NCI-H1930 (cell line): Measurements from ENCODE around the gene NOXO1.

ENCODE experiments used
- DNase-seq, 2 experiments: peaks; one replicate each; lab custom pipeline; 2025; lab: John Stamatoyannopoulos, UW

The NOXO1 gene

GRCh38 chr16:1997494-1998359 lies 16.5 kb upstream of the NOXO1 start:
- DNase-seq: no peak

- DNase-seq: no peak
Measured at GRCh38 chr16:1993731-1994131, 12.5 kb upstream of the NOXO1 start.

GRCh38 chr16:1992704-1993317 lies 11.5 kb upstream of the NOXO1 start:
- no peak for DNase-seq

- DNase-seq: no peak
Measured at GRCh38 chr16:1991948-1992703, 10.9 kb upstream of the NOXO1 start.

DNA sequence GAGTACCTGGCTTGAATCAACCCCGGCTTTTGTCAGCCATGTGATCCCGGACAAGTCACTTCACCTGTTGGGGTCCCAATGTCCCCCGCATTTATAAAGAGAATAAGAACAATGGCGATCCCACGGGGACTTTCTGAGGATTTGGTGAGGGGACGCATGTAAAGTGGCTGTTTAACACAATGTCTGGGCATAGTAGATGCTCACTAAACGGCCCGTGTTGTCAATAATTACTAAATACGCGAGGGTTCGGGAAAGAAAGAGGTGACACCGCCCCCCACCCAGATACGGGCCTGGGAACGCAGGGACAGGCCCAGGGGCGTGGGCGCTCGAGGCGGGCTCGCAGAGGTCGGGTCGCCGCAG lies 10.3 kb upstream of the NOXO1 start:
- no peak for DNase-seq

DNA sequence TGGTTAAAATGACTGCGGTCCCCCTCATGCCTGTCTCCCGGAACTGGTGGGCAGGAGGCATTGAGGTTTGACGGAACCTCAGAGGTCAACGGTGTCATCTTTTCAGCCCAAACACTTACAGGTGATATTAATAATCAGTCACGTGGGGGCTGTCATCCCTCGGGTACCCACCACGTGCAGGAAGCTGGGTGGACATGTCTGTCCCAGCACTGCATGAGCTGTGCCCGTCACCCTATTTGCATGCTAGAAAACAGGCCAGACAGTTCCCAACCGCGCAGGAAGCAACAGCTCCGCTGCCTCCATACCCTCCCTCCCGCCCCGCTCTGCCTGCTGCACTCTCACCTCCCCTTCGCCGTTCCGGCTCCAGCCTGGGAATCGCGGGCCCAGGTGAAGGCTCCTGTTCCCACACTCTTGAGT lies 9.9 kb upstream of the NOXO1 start:
- no peak for DNase-seq

- DNase-seq: peak; percentile 64 to 72
Measured at GRCh38 chr16:1990351-1991134, 9.3 kb upstream of the NOXO1 start.

GRCh38 chr16:1990101-1990350 lies 8.8 kb upstream of the NOXO1 start:
- no peak for DNase-seq

- DNase-seq: peak in 1 of 2 experiments; percentile 29
Measured at GRCh38 chr16:1989209-1990100, 8.2 kb upstream of the NOXO1 start, which contains the start of gene SYNGR3. Gene SYNGR3, plus strand, starts transcription at chr16:1989970. Its CDS starts 133 bp downstream, at chr16:1990103.

- DNase-seq: no peak
Measured at GRCh38 chr16:1987198-1987597, 5.9 kb upstream of the NOXO1 start.

- no peak for DNase-seq
Measured at GRCh38 chr16:1985466-1986150, 4.3 kb upstream of the NOXO1 start.

DNA sequence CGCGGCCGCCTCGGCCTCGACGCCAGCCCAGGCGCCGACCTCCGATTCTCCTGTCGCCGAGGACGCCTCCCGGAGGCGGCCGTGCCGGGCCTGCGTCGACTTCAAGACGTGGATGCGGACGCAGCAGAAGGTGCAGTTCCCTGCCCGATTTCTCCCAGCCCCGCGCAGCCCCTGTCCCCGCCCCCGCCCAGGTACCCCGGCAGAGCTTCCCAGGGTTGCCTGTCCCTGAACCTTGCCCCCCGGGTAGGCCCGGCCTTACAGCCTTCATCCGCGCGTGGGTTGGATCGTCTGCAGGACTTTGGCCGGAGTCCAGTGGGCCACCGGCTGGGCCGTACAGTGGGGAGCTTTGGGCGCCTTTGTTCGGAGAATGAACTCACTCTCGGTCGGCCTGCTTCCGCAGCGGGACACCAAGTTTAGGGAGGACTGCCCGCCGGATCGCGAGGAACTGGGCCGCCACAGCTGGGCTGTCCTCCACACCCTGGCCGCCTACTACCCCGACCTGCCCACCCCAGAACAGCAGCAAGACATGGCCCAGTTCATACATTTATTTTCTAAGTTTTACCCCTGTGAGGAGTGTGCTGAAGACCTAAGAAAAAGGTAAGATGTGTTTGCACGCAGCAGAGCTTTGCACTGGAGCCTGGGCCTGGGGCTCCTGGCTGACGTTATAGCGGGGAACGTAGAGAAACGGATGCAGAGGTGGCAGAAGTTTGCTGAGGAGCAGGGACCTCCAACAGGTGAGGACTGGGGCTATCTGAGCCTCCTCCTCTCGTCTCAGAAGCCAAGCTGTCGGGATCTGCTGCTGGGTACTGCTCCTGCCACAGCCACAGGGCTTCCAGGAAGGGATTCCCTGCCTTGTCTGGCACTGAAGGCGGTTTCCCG lies 3.3 kb upstream of the NOXO1 start:
- no peak for DNase-seq

DNA sequence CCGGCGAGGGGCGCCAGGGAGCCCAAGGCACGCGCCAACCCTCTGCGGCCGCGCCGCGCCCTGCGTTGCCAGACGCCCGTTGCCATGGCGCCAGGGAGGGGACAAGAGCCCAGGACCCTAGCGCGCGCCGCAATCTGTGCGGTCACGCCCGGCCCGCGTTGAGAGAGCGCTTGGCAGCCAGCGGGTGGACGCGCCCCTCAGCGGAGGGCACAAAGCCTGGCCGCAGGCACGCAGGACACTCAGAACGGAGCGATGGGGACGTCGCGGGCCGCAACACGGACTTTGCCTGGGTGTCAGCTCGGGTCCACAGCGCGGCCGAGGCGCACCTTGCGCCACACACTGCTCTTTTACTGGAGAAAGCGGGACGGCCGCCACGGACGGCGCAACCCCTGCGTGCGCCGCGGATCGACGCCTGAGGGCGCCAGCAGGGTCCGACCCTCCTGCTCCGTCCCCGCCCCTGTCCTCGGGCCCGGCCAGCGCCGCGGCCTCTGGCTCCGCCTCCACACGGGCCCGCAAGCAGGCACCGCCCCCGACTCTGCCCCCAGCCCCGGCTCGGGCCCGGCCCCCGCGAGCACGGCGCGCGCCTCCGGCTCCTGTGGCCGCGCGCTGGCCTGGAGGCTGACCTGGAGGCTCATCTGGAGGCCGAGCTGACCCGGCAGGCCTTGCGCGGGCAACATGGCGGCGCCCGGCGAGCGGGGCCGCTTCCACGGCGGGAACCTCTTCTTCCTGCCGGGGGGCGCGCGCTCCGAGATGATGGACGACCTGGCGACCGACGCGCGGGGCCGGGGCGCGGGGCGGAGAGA lies 2.5 kb upstream of the NOXO1 start, which contains the start of gene GFER:
Gene GFER, plus strand, starts transcription at position 650 of the 803 bp plus-strand sequence. Its CDS starts 26 bp downstream, at position 676.
- peak; percentile 94 to 95 for DNase-seq

GRCh38 chr16:1982991-1983543 lies 1.8 kb upstream of the NOXO1 start:
- DNase-seq: no peak

- DNase-seq: no peak
Measured at GRCh38 chr16:1982013-1982433, 754 bp upstream of the NOXO1 start.

GRCh38 chr16:1980770-1981087 lies 540 bp downstream of the NOXO1 start:
- DNase-seq: no peak

DNA sequence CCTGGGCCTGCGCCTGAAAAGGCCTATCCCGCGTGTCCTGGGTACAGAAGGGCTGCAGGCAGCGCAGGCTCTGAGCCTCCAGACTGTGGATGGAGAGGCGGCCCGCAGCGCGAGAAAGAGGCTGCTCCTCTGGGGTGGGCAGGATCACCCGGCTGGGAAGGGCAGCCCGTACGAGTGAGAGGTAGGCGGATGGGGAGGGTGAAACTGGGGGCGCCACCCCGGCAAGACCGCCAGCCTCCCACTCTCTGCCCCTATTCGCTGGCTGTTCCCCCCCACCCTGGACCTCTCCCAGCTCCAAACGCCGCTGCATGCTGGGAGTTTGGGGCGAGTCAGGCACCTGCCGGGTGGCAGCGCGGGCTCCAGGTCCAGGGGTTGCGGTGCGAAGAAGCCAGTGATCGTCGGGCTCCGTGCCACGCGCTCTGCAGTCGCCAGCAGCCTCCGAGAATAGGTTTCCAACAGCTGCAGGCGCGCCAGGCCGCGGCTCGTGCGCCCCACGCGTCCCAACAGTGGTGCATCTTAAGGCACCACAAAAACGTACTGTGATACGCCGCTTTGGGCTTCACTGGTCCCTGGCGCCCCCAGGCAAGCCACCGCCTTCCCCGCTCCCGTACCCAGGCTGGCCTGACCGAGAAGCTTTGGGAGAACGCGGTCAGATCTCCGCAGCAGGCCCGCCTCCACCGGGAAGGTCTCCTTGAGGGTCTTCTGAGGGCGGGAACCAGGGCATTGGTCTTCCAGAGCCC lies 1.1 kb downstream of the NOXO1 start:
- no peak for DNase-seq
